Measurements from ENCODE around the gene MCF2L2.
"Not testable (repeated sequence)": the region's sequence is repeated elsewhere in the genome, so short reads cannot be mapped to it uniquely, and the experiment has no call there.

The MCF2L2 gene

GRCh38 chr3:183193762-183194689, 234.4 kb downstream of the MCF2L2 start:
- peak; percentile 76 for DNase-seq

GRCh38 chr3:183192650-183193300, 235.6 kb downstream of the MCF2L2 start:
- DNase-seq = no peak

- DNase-seq = no peak
These were observed 238.8 kb downstream of the MCF2L2 start for GRCh38 chr3:183189641-183190040.

DNA sequence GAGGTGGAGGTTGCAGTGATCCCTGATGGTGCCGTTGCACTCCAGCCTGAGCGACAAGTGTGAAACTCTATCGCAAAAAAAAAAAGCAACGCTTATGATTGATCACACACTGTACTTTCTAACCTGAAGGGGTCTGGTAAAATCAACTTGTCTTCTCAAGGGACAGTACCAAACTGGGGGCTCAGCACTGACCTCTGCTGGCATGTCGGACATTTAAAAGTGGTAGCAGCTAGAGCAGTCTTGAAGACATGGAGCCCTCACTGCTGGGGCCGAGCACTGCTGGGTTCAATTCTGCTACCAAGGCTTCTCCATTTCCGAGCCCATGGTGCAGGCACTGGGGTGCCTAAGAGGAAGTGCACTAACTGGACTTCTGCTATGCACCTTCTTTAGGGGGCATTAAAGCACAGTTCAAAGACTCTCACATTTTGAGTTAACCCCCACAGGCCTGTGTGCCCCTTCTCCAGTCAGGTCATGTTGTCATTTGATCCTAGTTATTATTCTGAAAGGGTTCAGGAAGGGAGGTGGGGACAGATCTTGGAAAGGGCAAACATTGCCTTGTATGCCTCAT, 239.4 kb downstream of the MCF2L2 start:
- DNase-seq = peak; percentile 4

DNA sequence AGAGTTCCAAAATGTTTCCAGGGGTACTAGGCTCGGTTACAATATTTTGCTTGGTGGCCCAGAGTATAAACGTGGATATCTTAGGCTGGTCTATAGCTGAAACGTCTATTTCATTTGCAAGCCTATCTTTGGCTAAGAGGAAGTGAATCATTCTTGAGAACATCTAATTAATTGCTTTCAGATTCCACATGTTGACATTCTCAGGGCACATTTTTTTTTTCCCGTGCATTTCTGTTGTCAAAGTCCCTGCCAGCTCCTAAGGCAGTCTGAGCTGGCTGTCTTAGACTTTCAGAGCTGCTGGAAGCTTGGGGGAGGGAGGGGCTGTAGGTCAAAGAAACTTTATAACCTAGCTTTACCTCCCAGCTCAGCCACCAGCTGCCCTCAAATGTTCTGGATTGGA, 242.7 kb downstream of the MCF2L2 start:
- peak; percentile 26 for DNase-seq

DNA sequence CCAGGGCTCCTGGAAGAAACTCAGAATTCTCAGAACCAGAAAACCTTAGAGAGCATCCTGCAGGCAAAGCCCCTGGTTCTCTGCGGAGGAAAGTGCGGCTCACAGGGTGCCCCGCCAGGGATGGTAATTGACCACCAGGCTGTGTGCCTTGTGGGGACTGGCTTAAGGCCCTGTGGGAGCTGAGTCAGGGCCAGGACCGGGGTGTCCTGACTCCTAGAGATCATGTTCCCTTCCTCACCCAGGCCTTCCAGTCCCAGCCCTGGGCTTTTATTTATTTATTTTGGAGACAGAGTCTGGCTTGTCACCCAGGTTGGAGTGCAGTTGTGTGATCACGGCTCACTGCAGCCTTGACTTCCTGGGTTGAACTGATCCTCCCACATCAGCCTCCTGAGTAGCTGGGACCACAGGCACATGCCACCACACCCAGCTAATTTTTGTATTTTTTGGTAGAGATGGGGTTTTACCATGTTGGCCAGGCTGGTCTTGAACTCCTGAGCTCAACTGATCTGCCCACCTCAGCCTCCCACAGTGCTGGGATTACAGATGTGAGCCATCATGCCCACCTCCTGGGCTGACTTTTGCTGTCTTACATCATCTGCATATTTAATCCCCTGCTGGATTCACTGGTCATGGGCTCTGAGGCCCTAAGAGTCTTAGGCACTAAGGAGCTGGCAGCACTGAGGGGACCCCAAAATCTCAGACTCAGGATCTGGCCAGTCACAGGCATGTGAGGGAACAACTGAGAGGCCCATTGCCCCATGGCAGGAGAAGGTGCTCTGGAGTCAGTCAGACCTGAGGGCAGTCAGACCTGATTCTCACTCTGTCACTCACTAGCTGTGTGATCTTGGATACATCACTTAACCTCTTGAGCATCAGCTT, 245.4 kb downstream of the MCF2L2 start:
- DNase-seq = peak; percentile 4

DNA sequence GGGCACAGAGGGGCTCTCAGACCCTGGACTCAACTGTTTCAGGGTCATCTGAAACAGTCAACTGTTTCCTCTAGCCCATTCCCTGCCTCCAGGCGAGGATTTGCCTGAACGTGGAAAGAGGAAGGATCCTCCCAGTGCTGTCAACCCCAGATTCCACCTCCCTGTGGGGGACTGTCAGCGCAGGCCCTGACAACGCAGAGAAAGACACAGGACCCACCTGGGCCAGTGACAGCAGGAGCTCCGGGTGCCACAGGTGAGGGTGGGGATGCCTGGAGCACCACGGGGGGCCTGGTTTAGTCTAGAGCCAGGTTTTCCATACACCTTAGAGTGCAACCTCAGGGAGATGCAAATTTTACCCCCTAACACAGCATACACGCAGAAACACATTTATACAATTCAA, 246.3 kb downstream of the MCF2L2 start:
- DNase-seq = no peak

- DNase-seq = no peak
These were observed 246.8 kb downstream of the MCF2L2 start for GRCh38 chr3:183181606-183182005.

- no peak for DNase-seq
These were observed 247.6 kb downstream of the MCF2L2 start for GRCh38 chr3:183180784-183181295.

- no peak for DNase-seq
These were observed 248.2 kb downstream of the MCF2L2 start for GRCh38 chr3:183180110-183180783.

- not testable (repeated sequence) for DNase-seq
These were observed 248.9 kb downstream of the MCF2L2 start for GRCh38 chr3:183179550-183179908.

- DNase-seq = peak; percentile 56
These were observed 249.4 kb downstream of the MCF2L2 start for GRCh38 chr3:183178833-183179549.

GRCh38 chr3:183178512-183178832, 249.9 kb downstream of the MCF2L2 start:
- no peak for DNase-seq

DNA sequence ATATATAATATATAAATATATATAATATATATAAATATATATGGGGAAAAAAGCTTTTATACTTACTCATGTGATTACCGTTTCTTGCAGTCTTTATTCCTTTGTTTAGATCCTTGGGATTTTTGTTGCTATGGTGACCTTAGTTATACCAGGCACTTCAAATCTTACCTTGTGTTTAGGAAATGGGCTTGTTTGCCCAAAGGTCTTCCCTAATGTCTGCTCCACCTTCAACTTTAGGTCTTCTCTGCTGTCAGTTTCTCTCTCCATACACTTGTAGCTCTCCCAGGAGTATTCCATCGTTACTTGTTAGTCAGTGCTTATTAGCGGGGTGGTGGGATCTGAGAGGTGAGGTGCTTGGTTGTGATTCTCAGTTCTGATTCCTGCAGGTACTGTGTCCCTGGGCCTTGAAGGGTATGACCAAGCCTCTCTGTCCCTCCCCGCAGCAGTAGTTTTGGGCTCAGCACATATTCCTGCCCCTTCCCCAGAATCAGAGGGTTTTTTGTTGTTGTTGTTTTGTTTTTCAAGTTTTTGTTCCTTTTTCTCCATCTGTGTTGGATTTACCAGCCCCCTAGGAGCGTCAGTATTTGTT, 256.3 kb downstream of the MCF2L2 start:
- peak; percentile 26 for DNase-seq

GRCh38 chr3:183167975-183168374, 260.4 kb downstream of the MCF2L2 start:
- not testable (repeated sequence) for DNase-seq

GRCh38 chr3:183163563-183163962, 264.9 kb downstream of the MCF2L2 start:
- DNase-seq = no peak

DNA sequence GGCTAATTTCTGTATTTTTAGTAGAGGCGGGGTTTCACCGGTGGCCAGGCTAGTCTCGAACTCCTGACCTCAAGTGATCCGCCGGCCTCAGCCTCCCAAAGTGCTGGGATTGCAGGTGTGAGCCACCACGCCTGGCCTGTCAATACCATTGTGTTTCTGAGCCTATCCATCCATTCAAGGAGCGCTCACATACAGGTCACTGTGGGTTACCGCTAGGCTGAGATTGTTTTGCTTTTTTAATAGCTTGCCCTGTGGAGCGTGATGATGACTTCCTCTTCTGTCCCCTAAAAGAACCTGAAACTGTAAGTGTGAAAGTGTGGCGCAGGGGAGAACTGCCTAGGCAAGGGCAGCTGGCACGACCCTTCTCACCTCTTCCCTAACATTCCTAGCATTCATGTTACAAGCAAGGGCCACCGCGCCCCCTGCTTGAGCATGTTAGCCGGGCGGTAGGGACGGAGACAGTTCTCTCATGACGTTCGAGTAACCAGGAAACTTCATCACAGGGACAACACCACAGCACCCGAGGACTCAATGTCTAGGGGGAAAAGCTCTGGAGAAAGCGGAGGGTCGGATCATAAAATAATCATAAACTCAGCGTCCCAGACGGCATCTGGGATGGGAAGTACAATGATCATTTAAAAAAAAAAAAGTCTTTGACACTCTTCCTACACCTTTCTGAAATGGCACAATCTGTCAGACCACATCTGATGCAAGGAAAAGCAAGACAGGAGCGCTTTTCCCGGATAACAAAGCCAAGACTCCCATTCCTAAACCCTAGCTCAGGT, 266.7 kb downstream of the MCF2L2 start:
- DNase-seq = peak; percentile 30

- no peak for DNase-seq
These were observed 267.8 kb downstream of the MCF2L2 start for GRCh38 chr3:183160616-183161015.

GRCh38 chr3:183159333-183159732, 269.1 kb downstream of the MCF2L2 start:
- DNase-seq = peak; percentile 22

GRCh38 chr3:183158551-183159006, 269.8 kb downstream of the MCF2L2 start:
- DNase-seq = no peak
